Type B pancreatic cell (in vitro differentiated cells): ENCODE results near the gene ATOX1. TPM values are rescaled to one million over a fixed set of nuclear protein-coding genes. Genes with fewer than 3 reads are reported as not detected.

Experiments
- DNase-seq: peaks from one replicate; pipeline ENCODE4 v3.0.0; 2021; ENCODE audit warnings: mixed read lengths; ENCODE audit not compliant: unreplicated experiment; ENCODE audit errors: extremely low spot score
- H3K27ac Mint-ChIP-seq: 2 replicates; pipeline ENCODE4 v1.8.0; 2021; ENCODE audit warnings: mild to moderate bottlenecking, mixed read lengths
- H3K27me3 Mint-ChIP-seq: 2 replicates; pipeline ENCODE4 v1.8.0; 2021; ENCODE audit warnings: mixed read lengths
- H3K36me3 Mint-ChIP-seq: 2 replicates; pipeline ENCODE4 v1.8.0; 2021; ENCODE audit warnings: mixed read lengths
- H3K4me1 Mint-ChIP-seq: one replicate; pipeline ENCODE4 v1.8.0; 2021; ENCODE audit warnings: mixed read lengths; ENCODE audit not compliant: unreplicated experiment
- H3K4me3 Mint-ChIP-seq: 2 replicates; pipeline ENCODE4 v1.8.0; 2021; ENCODE audit warnings: mild to moderate bottlenecking, mixed read lengths
- H3K9me3 Mint-ChIP-seq: 2 replicates; pipeline ENCODE4 v1.8.0; 2021; ENCODE audit warnings: mixed read lengths
- CTCF ChIP-seq: fragments of 200-600 bp; sonication (generic); conservative IDR thresholded peaks from 2 replicates; pipeline ENCODE4 v1.5.0; 2021; ENCODE audit warnings: antibody characterized with exemption, mild to moderate bottlenecking
- total RNA-seq: library from RNA; stranded (reverse); gene quantifications from 2 replicates; pipeline ENCODE4 v1.2.1, GENCODE V29; 2021; ENCODE audit warnings: low replicate concordance

ATOX1 gene
- total RNA-seq, 1 donor from 2014 or later: 81.0 TPM

GRCh38 chr5:151766975-151767374 lies 8.5 kb upstream of the ATOX1 start:
- H3K4me1 Mint-ChIP-seq: peaks cover 5% of the 10 kb centered on the region
- no peaks in the 10 kb centered on the region for H3K36me3 Mint-ChIP-seq
- no peaks in the 10 kb centered on the region for H3K9me3 Mint-ChIP-seq
- no peak for TF ChIP-seq CTCF
- no peak for DNase-seq
- H3K27me3 Mint-ChIP-seq: no peaks in the 10 kb centered on the region
- H3K4me3 Mint-ChIP-seq: no peak overlapping the region
- H3K27ac Mint-ChIP-seq: no peak overlapping the region

DNA sequence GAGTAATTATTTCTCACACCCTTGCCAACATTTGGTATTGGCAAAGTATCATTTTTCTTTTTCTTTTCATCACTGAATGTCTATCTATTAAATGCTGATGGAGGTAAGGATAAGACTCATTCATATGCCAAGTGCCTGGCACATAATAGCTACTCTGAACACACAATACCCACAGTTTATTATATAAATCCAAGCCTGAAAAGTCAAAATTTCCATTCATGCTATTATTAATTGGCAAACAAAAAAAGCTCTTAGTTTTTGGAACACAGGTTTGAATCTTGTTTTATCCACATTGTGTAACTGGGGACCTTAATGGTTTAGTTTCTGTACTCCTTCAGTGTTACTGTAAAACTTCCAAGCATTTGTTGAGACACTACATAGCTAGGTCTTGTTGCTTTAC lies 6.4 kb upstream of the ATOX1 start:
- no peaks in the 10 kb centered on the region for H3K9me3 Mint-ChIP-seq
- no peaks in the 10 kb centered on the region for H3K27me3 Mint-ChIP-seq
- H3K27ac Mint-ChIP-seq: no peak overlapping the region
- no peaks in the 10 kb centered on the region for H3K36me3 Mint-ChIP-seq
- TF ChIP-seq CTCF: no peak
- no peak for DNase-seq
- H3K4me1 Mint-ChIP-seq: peaks cover 5% of the 10 kb centered on the region
- no peak overlapping the region for H3K4me3 Mint-ChIP-seq

DNA sequence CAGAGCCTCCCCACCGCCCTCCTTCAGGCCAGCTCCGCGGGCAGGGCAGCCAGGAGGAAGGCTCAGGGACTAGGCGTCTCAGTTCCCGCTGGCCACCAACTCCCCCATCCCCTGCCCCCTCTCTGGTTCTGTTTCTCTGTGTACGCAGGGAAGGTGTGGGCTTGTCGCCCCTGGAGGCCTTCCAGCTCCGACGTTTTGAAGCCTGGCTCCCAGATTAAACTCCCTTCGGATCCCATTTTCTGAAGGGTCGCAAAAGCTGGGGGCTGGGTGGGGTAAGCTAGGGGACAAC lies 346 bp downstream of the ATOX1 start:
- peak overlapping the region; percentile 89 for H3K4me3 Mint-ChIP-seq
- peaks cover 3% of the 10 kb centered on the region for H3K36me3 Mint-ChIP-seq
- H3K9me3 Mint-ChIP-seq: no peaks in the 10 kb centered on the region
- H3K27ac Mint-ChIP-seq: peak overlapping the region; percentile 67
- TF ChIP-seq CTCF: no peak
- H3K27me3 Mint-ChIP-seq: no peaks in the 10 kb centered on the region
- DNase-seq: no peak
- H3K4me1 Mint-ChIP-seq: peaks cover 29% of the 10 kb centered on the region

- H3K27me3 Mint-ChIP-seq: no peaks in the 10 kb centered on the region
- H3K4me1 Mint-ChIP-seq: peaks cover 29% of the 10 kb centered on the region
- peaks cover 8% of the 10 kb centered on the region for H3K36me3 Mint-ChIP-seq
- H3K9me3 Mint-ChIP-seq: no peaks in the 10 kb centered on the region
- TF ChIP-seq CTCF: no peak
- no peak for DNase-seq
- H3K4me3 Mint-ChIP-seq: peak overlapping the region; percentile 89
- H3K27ac Mint-ChIP-seq: peak overlapping the region; percentile 67
These were observed 944 bp downstream of the ATOX1 start for GRCh38 chr5:151757233-151758140.

GRCh38 chr5:151755383-151755782 lies 3.0 kb downstream of the ATOX1 start:
- DNase-seq: no peak
- Mint-ChIP-seq H3K27ac (peak overlapping the region; percentile 37), H3K9me3 (no peaks in the 10 kb centered on the region), H3K4me3 (peak overlapping the region; percentile 68), H3K4me1 (peaks cover 29% of the 10 kb centered on the region), H3K27me3 (no peaks in the 10 kb centered on the region), H3K36me3 (peaks cover 8% of the 10 kb centered on the region)
- TF ChIP-seq CTCF: no peak
